GM18517 (cell line): ENCODE measurements around the gene PRSS56.
"Not testable (repeated sequence)": the region's sequence is repeated elsewhere in the genome, so short reads cannot be mapped to it uniquely, and the experiment has no call there.

Experiments
- ATAC-seq: cut with Tn5 transposase; IDR thresholded peaks from one replicate; pipeline ENCODE4 v1.9.1; 2021; ENCODE audit warnings: mild to moderate bottlenecking, moderate library complexity; ENCODE audit not compliant: unreplicated experiment

PRSS56 gene

DNA sequence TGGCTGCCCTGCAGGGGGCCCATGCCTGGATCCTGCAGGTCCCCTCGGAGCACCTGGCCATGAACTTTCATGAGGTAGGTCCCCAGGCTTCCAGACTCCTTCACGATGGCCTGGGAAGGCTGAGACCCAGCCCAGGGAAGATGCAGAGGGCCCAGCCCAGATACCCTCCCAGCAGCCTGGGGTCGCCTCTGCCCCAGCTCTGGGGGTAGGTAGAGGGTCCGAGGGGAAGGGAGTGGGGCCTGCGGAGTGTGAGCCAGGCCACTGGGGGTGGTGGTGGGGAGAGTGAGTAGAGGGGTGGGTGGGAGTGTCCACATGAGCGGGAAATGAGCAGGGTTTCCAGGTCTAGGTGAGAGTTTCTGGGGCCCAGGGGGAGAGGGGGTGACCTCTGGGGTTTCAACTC, 4.6 kb downstream of the PRSS56 start:
- no peak for ATAC-seq

DNA sequence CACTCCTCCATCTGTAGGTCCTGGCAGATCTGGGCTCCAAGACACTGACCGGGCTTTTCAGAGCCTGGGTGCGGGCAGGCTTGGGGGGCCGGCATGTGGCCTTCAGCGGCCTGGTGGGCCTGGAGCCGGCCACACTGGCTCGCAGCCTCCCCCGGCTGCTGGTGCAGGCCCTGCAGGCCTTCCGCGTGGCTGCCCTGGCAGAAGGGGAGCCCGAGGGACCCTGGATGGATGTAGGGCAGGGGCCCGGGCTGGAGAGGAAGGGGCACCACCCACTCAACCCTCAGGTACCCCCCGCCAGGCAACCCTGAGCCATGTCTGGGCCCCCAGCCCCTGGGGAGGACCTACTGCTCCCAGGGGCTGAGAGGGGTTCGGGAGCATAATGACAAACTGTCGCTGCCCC, 5.0 kb downstream of the PRSS56 start:
- no peak for ATAC-seq

DNA sequence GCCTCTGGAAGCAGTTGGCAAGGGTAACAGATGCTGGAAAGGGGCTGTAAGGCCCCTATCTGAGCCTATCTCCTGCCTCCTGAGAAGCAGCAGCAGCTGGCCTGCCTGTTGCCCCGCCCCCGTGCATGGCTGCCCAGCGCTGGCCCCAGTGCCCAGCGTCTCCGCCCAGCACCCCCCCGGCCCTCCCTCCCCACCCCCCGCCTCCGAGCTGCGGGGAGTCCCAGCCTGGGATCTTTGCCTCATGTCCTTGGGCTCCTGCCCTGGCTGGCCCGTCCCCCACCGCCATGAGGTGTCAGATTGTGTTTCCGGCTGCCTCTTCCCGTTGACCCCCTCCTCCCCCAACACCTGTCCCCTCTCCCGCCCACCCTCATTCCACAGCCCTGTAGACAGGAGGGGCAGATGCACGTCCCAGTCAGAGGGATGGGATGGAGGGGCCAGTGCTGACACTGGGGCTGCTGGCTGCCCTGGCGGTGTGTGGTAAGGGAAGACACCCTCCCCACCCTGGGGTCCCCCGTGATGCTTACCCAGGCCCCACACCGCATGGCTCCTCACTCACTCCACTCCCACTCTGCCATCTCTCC, 5.7 kb downstream of the PRSS56 start, which contains the start of gene CHRND:
CHRND (plus strand) TSS at position 370 of the 581 bp plus-strand sequence; CDS start at position 426, 56 bp downstream.
- no peak for ATAC-seq

DNA sequence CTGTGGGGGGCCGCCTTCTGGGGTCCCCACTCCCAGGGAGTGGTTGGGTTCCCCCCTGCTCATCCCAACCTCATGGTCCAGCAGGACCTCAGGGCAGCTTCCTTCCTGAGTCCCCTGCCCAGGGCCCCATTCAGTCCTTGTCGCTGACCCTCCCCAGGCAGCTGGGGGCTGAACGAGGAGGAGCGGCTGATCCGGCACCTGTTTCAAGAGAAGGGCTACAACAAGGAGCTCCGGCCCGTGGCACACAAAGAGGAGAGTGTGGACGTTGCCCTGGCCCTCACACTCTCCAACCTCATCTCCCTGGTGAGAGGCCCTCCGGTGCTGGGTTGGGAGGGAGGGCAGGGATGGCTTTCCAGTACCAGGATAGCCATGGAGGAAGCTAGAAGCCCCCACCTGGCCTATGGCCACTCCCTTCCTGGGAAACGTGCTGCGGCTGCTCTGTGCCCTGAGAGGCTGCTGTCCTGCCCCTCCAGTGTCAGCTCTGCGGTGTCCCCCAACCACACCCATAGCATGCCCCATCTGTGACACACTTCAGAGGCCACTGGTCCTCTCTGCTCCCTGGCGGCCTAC, 6.3 kb downstream of the PRSS56 start:
- no peak for ATAC-seq

DNA sequence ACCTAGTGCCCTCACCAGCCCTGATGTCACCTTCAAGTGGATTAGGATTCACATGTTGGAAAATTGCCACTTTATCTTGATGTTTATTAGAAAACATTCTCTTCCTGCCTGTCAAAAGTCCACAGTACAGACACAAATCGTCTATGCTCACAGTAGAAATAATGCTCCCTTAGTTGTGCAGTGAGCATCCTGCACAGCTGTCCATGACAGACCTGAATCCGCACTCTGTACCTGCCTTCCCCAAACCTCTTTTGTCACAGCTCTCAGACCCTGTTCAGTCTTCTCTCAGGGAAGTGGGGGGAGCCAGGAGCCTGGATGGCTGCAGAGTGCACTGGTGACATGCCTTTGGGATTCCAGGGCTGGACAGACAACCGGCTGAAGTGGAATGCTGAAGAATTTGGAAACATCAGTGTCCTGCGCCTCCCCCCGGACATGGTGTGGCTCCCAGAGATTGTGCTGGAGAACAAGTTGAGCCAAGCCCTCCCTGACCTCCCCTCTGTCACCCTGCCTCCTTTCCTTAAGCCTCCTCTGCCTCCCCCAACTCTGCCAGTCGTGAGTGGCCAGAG, 7.8 kb downstream of the PRSS56 start:
- ATAC-seq: no peak

DNA sequence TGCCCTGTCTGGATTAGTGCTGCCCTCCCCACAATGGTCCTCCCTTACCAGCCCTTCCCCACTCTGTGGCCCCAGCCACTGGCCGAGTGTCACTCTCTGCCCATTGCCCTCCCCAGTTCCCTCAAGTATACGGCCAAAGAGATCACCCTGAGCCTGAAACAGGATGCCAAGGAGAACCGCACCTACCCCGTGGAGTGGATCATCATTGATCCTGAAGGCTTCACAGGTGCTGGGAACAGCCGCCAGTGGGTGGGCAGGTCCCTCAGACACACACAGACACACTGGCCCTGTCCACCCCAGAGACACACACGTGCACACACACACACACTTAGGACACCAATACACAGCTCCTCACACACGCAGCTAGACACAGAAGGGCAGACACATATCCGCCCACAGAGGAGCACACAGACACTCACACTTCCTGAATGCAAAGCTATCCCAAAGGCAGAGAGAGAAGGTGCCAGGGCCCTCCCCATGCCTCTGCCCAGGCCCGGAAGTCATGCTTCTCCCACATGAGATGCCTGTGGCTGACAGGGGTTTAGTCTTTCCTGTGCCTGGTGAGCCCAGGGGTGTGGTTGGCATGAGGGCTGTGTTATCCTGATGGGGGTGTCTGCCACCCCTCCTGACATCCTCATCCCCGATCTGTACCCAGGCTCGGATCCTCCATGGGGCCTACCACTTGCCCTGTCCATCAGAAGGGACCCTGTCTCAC, 8.7 kb downstream of the PRSS56 start:
- ATAC-seq: no peak

DNA sequence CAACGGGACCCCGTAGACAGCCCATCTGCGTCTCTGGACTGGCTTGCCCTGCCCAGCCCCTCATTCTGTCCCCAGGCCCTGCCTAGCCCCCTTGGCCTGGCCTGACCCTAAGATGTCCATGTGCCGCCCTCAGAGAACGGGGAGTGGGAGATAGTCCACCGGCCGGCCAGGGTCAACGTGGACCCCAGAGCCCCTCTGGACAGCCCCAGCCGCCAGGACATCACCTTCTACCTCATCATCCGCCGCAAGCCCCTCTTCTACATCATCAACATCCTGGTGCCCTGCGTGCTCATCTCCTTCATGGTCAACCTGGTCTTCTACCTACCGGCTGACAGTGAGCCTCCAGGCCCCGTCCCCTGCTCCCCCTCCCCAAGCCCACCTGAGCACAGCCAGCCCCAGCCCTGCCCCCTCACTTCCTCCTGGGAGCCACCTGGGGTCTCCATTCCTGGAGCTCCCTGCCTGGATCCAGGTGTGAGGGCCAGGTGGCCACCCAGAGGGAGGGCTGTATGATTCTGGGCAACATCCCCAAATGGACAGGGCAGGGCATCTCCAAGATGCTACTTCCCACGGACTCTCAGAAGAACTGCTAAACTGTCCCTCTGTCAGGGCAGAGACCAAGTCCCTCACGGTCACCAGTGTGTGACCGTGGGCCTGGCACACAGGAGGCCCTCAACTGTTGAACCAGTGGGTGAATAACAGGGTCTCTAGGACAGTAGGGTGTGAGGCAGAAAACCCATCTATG, 9.8 kb downstream of the PRSS56 start:
- ATAC-seq: no peak

DNA sequence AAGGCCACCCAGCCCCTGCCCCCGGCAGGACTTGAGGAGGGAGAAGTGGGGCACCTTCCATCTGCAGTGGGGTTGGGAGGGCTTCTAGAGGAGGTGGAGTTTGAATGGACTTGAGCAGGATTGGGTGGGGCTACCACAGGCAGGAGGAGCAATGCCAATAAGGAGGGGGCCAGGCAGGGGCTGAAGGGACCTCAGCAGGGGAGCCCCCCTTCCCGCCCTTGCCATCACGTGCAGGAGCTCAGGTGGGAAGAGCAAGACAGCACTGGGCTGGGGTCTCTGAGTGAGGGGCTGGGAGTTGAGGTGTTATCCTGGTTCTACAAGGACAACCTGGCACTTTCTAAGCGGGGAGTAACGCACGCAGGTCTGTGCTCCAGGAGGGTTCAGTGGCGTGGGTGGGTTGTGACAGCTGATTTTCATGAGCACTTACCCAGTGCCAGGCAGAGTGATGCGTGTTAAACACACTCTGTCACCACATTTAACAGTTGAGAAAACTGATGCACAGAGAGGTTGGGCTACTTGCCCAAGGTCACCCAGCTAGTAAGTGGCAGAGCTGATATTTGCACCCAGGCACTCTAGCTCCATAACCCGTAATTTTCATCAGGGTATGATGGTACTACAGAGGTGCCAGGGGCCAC, 10.6 kb downstream of the PRSS56 start:
- ATAC-seq: no peak

DNA sequence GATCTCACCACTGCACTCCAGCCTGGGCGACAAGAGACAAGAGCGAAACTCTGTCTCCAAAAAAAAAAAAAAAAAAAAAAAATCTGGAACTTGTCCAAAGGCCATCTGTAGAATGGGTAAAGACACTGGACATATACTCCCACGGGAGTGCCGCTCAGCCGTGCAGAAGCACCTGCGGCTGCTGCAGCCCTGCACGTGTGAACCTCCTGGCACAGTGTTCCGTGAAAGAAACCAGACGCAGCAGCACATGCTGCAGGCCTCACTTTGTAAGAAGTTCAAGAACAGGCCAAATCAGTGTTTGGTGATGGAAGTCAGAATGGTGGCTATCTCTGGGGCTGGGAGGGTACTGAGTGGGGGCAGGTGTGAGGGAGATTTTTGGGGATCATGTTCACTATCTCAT, 12.2 kb downstream of the PRSS56 start:
- no peak for ATAC-seq

DNA sequence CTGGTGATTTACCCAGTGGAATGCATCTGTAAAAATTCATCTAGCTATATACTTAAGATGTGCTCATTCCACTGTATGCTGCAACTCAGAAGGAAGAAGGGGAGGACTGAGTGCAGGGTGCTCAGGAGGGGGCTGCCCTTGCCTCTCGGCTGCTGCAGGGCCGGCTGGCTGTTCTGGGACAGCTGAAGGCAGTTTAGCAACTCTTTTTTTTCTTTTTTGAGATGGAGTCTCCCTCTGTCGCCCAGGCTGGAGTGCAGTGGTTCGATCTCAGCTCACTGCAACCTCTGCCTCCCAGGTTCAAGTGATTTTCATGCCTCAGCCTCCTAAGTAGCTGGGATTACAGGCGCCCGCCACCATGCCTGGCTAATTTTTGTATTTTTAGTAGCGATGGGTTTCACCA, 12.6 kb downstream of the PRSS56 start:
- ATAC-seq: not testable (repeated sequence)

DNA sequence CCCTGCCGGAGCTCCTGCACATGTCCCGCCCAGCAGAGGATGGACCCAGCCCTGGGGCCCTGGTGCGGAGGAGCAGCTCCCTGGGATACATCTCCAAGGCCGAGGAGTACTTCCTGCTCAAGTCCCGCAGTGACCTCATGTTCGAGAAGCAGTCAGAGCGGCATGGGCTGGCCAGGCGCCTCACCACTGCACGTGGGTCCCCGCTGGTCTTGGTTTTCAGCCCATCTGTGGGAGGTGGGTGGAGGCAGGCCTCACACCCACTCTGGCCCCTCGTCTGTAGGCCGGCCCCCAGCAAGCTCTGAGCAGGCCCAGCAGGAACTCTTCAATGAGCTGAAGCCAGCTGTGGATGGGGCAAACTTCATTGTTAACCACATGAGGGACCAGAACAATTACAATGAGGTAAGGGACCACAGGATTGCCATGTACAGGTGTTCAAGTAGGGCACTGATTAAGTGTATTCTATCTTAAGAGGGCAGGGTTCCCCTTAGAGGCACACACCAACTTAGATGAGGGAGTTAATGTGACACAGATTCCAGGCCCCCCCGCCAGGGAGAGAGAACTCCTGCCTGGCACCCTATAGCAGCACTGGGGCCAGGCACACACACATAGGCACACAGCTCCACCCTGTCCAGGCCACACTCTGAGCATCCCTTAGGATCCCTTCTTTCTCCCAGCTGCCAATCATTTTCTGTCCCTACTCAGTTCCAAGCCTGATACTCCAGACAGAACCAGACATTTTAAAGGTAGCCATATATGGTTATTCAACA, 13.9 kb downstream of the PRSS56 start:
- ATAC-seq: no peak

DNA sequence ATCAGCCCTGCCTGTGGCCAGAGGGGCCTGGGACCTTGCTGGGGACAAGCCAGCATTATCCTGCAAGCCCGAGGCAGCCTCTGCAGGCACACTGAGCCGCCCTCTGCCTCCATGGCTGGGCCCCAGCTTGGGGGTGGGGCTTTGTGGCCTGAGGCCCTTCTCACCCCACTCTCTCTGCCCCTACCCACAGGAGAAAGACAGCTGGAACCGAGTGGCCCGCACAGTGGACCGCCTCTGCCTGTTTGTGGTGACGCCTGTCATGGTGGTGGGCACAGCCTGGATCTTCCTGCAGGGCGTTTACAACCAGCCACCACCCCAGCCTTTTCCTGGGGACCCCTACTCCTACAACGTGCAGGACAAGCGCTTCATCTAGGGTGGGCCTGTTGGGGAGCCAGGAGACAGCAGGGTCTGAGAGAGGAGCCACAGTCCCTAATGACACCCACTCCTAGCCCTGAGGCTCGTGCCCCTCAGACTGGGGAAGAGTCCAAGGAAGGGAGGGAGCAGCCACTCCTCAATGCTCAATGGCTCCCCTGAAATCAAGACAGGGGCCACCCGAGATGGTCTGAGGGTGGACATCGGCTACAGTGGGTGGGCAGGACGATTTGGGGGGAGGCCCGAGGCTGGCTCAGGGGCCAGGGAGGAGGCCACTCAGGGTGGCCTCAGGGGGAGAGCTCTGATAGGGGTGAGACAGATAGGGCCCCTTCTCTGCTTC, 14.9 kb downstream of the PRSS56 start:
- no peak for ATAC-seq

DNA sequence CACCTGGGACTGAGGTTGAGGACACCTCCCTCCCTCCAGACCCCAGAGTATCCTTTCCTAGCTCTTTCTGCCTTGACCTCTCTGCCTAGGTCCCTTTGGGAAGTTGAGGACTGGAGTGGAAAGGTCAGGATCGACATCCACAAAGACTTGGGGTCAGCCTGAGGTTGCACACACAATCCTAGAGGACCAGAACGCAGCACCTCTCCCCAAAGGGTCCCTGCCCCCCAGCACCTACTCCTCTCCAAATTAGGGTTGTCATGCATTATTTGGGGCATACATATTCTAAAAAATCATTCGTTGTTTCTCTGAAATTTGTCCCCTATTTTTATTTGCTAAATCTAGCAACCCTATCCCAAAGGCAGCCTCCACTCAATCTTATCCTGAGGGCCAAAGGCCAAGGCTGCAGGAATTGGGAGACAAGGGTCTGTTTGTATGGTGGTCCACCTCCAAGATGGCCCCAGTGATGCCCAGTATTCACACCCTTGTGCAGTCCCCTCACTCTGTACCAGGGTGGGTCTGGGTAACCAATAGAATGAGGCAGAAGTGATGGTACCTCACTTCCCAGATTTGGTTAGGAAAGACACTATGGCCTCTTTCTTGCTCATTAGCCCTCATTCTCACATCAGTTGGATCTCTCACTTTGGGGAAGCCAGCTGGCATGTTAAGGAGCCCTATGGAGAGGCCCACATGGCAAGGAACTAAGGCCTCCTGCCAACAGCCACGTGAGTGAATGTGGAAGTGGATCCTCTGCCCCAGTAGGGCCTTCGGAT, 15.8 kb downstream of the PRSS56 start:
- ATAC-seq: no peak

DNA sequence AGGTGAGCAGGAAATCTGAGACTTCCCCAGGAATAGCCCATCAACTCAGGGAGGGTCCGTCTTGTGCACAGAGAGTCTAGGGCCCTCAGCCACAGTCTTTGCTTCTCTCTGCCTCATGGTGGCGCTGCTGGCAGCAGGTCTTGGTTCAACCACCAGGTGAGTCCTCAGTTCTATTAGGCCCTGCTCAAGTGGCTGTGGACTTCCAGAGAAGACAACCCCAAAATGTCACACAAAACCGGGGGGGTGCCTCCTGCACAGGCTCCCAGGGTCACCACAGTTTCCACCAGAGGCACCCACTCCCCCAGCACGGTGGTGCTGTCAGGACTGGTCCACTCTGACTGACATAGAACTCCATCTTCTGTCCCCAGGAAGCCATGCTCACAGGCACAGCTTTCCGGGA, 16.9 kb downstream of the PRSS56 start:
- no peak for ATAC-seq

DNA sequence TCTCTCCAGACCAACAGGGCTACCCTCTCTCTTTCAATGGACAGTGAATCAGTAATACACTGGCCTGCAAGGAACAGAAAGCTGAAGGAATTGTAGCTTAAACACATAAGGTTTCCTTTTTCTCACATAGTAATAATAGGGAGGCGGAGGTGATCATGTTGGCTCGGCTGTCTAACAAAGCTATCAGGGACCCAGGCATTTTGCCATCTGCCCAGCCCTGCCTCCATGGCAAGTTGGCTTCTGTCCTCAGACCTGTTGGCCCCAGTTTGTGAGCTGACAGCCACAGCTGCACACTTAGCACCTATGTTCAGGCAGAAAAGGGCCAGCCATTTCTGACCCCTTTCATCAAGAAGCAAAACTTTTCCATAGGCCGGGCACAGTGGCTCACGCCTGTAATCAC, 17.3 kb downstream of the PRSS56 start:
- no peak for ATAC-seq

DNA sequence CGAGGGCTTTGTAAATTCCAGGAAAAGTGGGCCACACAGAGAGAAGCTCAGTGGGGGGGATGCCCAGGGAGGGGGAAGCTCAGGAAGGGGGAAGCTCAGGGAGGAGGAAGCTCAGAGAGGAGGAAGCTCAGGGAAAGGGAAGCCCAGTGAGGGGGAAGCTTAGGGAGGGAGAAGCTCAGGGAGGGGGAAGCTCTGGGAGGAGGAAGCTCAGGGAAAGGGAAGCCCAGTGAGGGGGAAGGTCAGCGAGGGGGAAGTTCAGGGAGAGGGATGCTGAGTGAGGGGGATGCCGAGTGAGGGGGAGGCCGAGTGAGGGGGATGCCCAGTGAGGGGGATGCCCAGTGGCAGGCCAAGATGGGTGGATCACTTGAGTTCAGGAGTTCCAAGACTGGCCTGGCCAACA, 18.5 kb downstream of the PRSS56 start:
- no peak for ATAC-seq

DNA sequence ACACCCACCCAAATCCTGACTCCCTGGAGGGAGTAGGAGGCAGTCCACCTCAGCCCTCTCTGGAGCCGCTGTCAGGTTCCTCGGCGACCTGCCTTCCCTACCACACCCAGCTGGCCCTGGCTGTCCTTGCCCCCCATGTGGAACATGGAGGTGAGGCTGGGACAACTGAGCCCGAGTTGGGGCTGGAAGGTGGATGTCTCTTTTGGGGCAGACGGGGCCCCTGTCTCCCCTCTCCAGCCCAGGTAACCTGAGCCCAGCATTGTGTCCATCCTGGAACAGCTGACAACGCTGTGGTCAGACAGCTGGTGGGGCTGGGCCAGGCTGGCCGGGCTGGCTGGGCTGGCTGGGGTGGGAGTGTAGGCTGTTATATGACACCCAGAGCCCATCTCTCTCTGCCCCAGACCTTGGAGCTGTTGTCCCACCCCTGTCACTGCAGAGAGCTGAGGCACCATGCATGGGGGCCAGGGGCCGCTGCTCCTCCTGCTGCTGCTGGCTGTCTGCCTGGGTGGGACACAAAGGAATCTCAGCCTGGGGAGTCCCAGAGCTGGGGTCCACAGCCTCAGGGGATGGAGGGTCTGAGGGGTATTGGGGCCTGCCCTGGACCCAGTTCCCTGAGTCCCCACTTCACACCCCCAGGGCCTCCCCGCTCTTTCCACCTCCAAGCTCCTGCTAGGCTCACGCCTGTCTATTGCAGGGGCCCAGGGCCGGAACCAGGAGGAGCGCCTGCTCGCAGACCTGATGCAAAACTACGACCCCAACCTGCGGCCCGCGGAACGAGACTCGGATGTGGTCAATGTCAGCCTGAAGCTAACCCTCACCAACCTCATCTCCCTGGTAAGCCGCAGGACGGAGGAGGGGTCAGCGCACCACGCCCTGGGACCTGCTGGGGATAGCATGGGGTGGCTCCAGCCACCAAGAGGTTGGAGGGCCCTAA, 19.4 kb downstream of the PRSS56 start, which contains the start of gene CHRNG:
CHRNG (plus strand) TSS at position 395 of the 934 bp plus-strand sequence; CDS start at position 451, 56 bp downstream.
- ATAC-seq: no peak
